Sigmoid colon (tissue), 7 donors: ENCODE results near the gene IGSF9B. TPM values are rescaled to one million over a fixed set of nuclear protein-coding genes. Genes with fewer than 3 reads are reported as not detected.

ENCODE experiments used
- DNase-seq: peaks from one replicate; pipeline ENCODE4 v3.0.0-alpha.2; 2019
- H3K27ac ChIP-seq, 4 donors: fragments of 200-600 bp; sonication (generic); one replicate each; pipeline ENCODE4 v1.5.1; 2016 to 2019; ENCODE audit warnings: mild to moderate bottlenecking in 1 of 4
- H3K27me3 ChIP-seq, 3 donors: fragments of 200-600 bp; sonication (generic); one replicate each; pipeline ENCODE4 v1.5.1; 2019; ENCODE audit warnings: mild to moderate bottlenecking in 1 of 3
- H3K36me3 ChIP-seq, 4 donors: fragments of 200-600 bp; sonication (generic); one replicate each; pipeline ENCODE4 v1.5.1; 2016 to 2019
- H3K4me1 ChIP-seq, 4 donors: fragments of 200-600 bp; sonication (generic); one replicate each; pipeline ENCODE4 v1.5.1; 2017 to 2019
- H3K4me3 ChIP-seq, 4 donors: fragments of 200-600 bp; sonication (generic); one replicate each; pipeline ENCODE4 v1.5.1; 2017 to 2019; ENCODE audit warnings: mild to moderate bottlenecking in 2 of 4, moderate library complexity in 1 of 4
- H3K9me3 ChIP-seq, 4 donors: fragments of 200-600 bp in 3 of 4; sonication (generic) in 3 of 4; one replicate each; pipeline versions ENCODE4 v1.5.1 to v1.6.1; 2013 to 2019
- CTCF ChIP-seq, 4 experiments: fragments of 450-650 bp in 3 of 4; fragments of 200-600 bp in 1 of 4; IDR thresholded peaks; one replicate each; pipeline ENCODE4 v1.5.1; 2016 to 2019; ENCODE audit warnings: antibody characterized with exemption in 4 of 4, mild to moderate bottlenecking in 3 of 4, moderate library complexity in 2 of 4
- EP300 ChIP-seq, 4 donors: sonication (generic); formaldehyde crosslinking; IDR thresholded peaks; one replicate each; pipeline ENCODE4 v1.6.1; 2017; ENCODE audit warnings: antibody characterized with exemption in 4 of 4
- POLR2A ChIP-seq, 2 donors: fragments of 450-650 bp; IDR thresholded peaks; one replicate each; pipeline ENCODE4 v1.6.1; 2016; ENCODE audit warnings: antibody characterized with exemption in 2 of 2, mild to moderate bottlenecking in 2 of 2, moderate library complexity in 2 of 2
- POLR2AphosphoS5 ChIP-seq, 4 donors: sonication (generic); formaldehyde crosslinking; IDR thresholded peaks; one replicate each; pipeline ENCODE4 v1.6.1; 2017; ENCODE audit warnings: antibody characterized with exemption in 4 of 4
- WGBS, 2 donors: extraction: QIAGEN DNeasy Blood & Tissue Kit; methylation state at CpG; one replicate each; pipeline ENCODE4 v1.1.7; 2013; 5-methylcytosine and 5-hydroxymethylcytosine counted together
- intact Hi-C: fragments of 100-400 bp; cut with DNase I; formaldehyde crosslinking; loops from one replicate; pipeline ENCODE4 v1.15.1; 2023
- polyA plus RNA-seq, 3 donors: library from polyadenylated mRNA; stranded (reverse); fragments of 200-250 nt; gene quantifications; one replicate each; pipeline ENCODE4 v1.2.3, GENCODE V29; 2013
- total RNA-seq, 4 donors: library from RNA; depleted of rRNA; stranded (reverse); fragments of >200 nt; gene quantifications; one replicate each; pipeline ENCODE4 v1.1.0, GENCODE V29; 2016
- donor health status: healthy with polysubstance abuse.
- donor health status: Bipolar disorder and iron deficiency.
- donor health status: healthy.

IGSF9B gene
- total and polyA plus RNA-seq, 7 donors: under 0.01 to 53.7 (median 14.8) TPM; not detected in 1

DNA sequence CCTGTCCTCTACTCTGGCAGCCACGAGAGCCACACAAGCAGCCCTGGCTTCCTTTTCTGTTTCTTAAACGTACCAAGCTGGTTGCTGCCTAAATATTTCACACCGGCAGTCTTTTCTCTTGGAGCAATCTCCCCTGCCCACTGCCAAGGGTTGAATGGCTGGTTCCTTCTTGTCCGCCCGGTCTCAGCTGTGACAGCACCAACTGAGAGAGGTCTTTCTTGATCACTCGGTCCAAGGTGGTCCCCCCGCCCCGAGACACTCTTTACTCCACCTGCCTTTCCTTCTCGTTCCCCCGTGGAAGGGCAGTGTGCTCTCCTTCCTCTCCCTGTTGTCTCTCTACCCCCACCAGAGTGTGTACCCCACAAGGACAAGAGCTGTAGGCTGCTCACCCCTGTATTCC is 33.7 kb upstream of the IGSF9B start:
- Histone ChIP-seq H3K4me3 (no peak overlapping the region), H3K36me3 (no peaks in the 10 kb centered on the region), H3K4me1 (no peaks in the 10 kb centered on the region), H3K27me3 (peaks cover 0 to 9% (median 0%) of the 10 kb centered on the region in 3 donors), H3K9me3 (no peaks in the 10 kb centered on the region), H3K27ac (no peak overlapping the region)
- TF ChIP-seq POLR2AphosphoS5 (IDR thresholded peaks at IDR 0.05) (no peak), EP300 (IDR thresholded peaks at IDR 0.05) (no peak), POLR2A (IDR thresholded peaks at IDR 0.05) (no peak), CTCF (IDR thresholded peaks at IDR 0.05) (no peak)
- intact Hi-C loops: no loop called here
- no peak for DNase-seq
- 79 to 83% methylated on average over 10 of the region's 10 CpGs for WGBS, 2 donors

DNA sequence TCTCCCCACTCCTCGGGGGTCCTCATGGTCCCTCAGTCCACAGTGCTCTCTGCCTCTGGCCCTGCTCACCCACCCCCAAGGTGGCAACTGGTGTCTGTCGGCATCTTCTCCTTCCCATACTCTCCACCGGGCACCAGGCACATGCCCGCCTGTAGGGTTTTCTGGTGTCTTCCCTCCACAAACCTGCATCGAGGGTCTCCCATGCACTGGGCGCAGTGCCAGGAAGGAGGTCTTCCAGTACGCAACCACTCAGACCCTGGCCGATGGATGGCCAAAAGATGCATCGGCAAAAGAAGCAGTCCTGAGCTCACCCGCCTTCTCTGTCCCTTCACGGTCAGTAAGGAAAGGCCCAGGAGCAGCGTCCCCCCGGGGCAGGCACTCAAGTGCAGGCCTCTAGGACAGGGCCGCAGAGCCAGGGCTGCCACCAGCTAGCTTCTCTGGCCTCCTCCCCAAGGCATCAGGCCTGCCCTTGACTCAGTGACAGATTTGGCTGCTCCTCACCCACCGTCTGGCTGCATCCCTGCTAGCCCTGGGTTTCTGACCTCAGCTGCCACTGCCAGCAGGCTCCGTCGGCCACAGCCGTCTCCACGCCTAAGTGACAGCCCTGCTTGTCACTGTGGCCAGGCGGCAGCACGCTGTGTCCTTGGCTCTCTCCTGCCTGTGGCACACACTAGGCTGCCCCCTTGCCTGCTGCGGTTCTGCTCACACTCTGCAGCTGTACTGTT is 32.1 kb upstream of the IGSF9B start:
- intact Hi-C loops: no loop called here
- WGBS, 2 donors: 86 to 90% methylated on average over 22 of the region's 22 CpGs

DNA sequence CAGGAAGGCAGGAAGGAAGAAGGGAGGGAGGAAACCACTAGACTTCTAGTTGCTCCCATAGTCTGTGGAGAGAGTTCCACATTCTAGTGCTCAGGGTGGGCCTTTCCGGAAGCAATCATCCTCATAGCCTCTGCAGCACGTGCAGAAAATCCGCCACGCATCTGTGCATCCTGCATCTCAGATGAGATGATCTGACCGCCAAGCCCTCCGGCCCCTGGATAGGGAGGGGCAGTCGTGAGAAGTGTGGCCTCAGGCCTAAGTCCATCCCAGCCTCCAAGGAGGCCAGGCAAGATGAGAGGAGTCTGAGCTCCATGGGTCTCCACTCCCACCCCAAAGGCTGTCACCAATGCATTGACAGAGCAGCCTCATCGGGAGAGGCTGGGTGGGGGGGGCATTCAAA is 30.4 kb upstream of the IGSF9B start:
- H3K9me3 ChIP-seq: no peaks in the 10 kb centered on the region
- no peak for TF ChIP-seq CTCF (IDR thresholded peaks at IDR 0.05)
- TF ChIP-seq POLR2A (IDR thresholded peaks at IDR 0.05): no peak
- TF ChIP-seq POLR2AphosphoS5 (IDR thresholded peaks at IDR 0.05): no peak
- no peak for TF ChIP-seq EP300 (IDR thresholded peaks at IDR 0.05)
- DNase-seq: no peak
- H3K4me1 ChIP-seq: no peaks in the 10 kb centered on the region
- no peak overlapping the region for H3K27ac ChIP-seq
- no peak overlapping the region for H3K4me3 ChIP-seq
- peaks cover 0 to 9% (median 0%) of the 10 kb centered on the region in 3 donors for H3K27me3 ChIP-seq
- intact Hi-C loops: no loop called here
- no peaks in the 10 kb centered on the region for H3K36me3 ChIP-seq
- 83 to 89% methylated on average over 8 of the region's 8 CpGs for WGBS, 2 donors

More for the DNA sequence above, 32.1 kb upstream of the IGSF9B start:
- Histone ChIP-seq H3K27me3 (peaks cover 0 to 9% (median 0%) of the 10 kb centered on the region in 3 donors), H3K9me3 (no peaks in the 10 kb centered on the region), H3K4me3 (no peak overlapping the region), H3K36me3 (no peaks in the 10 kb centered on the region), H3K4me1 (no peaks in the 10 kb centered on the region), H3K27ac (no peak overlapping the region)
- no peak for DNase-seq
- TF ChIP-seq POLR2A (IDR thresholded peaks at IDR 0.05) (no peak), POLR2AphosphoS5 (IDR thresholded peaks at IDR 0.05) (no peak), EP300 (IDR thresholded peaks at IDR 0.05) (no peak), CTCF (IDR thresholded peaks at IDR 0.05) (no peak)

DNA sequence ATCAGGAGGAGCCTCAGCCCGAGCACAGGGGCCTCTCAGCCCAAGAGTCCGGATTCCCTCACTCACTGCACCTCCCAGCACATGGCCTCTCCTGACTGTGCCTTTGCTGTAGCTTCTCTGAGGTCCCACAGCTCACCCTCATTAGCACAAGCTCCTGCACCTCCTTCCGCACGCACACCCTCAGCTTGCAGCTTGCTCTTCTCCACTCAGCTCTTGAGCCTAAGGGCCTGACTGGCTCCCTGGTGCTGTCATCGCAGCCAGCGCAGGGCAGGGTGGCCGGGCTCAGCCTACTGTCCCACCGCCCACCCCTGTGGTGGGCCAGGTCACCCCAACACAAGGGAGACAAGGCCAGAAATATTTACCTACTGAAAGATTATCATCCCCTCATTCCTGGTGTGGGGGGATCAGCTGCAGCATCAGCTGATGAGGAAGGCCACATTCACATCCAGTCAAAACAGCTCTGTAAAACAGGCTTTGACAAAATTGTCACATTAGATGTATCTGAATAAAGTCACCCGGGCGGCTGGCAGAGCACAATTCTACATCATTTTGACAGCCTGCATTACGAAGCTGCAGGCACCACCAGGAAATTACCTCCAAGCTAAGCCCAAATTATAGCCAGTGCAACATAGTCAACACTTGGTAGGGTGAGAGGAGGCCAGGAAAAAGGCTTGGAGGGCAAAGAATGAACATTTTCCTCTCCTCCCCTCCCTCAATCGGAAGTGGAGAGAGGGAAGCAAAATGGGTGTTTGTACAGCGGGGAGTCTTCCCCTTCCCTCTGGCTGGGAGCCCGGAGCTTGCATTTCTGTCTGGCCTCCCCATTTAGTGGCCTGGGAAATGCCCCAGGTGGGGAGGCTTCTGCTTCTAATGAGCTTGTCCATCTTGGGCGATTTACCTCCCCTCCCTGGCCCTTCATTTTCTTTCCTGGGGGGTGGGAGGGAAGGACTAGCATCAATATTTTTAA is 29.5 kb upstream of the IGSF9B start:
- no peaks in the 10 kb centered on the region for H3K36me3 ChIP-seq
- 71 to 77% methylated on average over 15 of the region's 15 CpGs for WGBS, 2 donors
- H3K27me3 ChIP-seq: peaks cover 0 to 9% (median 0%) of the 10 kb centered on the region in 3 donors
- no peaks in the 10 kb centered on the region for H3K9me3 ChIP-seq
- H3K4me1 ChIP-seq: no peaks in the 10 kb centered on the region
- TF ChIP-seq CTCF (IDR thresholded peaks at IDR 0.05) (no peak), POLR2AphosphoS5 (IDR thresholded peaks at IDR 0.05) (no peak)
- intact Hi-C loops: no loop called here
- no peak for DNase-seq
- H3K27ac ChIP-seq: no peak overlapping the region
- H3K4me3 ChIP-seq: no peak overlapping the region
